Activated effector memory CD4-positive, alpha-beta T cell treated with Interleukin-2 at 50 U/mL for 16 hours (primary cell): Measurements from ENCODE around the gene SMC3.
"Not testable (repeated sequence)": the region's sequence is repeated elsewhere in the genome, so short reads cannot be mapped to it uniquely, and the experiment has no call there.

Source experiments
- DNase-seq: peaks from one replicate; pipeline ENCODE4 v3.0.0-alpha.2; 2020

Gene SMC3

GRCh38 chr10:110591760-110592159, 24.3 kb downstream of the SMC3 start:
- DNase-seq, result no peak

DNA sequence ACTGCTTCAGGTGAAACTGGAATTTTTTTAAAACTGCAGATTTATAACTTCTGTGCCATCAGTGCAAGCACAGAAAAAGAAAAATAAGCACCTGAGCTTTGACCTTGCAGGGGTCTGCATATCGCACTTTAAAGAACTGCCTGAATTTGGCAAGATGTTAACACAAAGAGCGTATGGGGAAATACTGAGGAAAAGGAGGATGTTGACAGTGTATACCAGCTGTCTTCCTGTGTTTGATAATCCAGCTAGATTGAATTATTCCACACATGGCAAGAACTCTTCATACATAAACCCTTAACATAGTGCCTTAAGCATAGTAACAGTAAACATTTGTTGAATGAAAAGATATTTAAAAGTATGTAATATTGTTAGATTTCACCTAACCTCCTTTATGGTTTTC, 30.0 kb downstream of the SMC3 start:
- no peak for DNase-seq

DNA sequence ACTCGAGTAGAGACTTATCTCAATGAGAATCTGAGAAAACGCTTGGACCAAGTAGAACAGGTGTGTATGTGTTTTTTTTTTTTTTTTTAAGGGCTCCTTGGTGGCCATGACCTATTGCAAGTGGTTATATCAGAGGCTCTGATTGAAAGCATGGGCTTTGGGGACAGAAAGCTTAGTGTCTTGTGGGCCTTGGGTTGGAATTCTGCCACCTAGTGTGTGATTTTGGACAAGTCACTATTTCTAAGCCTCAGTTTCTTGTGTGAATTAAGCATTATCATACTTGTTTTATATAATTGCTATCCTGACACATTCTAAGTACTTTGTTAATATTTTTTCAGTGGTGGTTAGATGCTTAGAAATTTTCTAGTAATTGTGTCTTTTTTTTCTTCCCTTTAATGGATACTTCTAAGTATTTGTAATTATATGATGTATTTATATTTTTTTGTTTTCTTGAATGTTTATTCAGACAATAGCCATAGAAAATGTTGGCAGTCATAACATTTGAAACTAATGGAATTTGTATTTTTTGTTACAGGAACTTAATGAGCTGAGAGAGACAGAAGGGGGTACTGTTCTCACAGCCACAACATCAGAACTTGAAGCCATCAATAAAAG, 33.1 kb downstream of the SMC3 start:
- no peak for DNase-seq

DNA sequence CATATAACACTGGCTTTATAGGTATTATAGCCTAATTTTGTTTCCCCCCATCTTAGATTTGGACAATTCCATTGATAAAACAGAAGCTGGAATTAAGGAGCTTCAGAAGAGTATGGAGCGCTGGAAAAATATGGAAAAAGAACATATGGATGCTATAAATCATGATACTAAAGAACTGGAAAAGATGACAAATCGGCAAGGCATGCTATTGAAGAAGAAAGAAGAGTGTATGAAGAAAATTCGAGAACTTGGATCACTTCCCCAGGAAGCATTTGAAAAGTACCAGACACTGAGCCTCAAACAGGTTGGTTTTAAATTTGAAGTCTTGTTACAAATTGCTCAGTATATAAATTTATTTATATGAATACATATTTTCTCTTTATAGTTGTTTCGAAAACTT, 34.1 kb downstream of the SMC3 start:
- no peak for DNase-seq

GRCh38 chr10:110608087-110608486, 40.6 kb downstream of the SMC3 start:
- DNase-seq, result no peak

- no peak for DNase-seq
These were observed 42.1 kb downstream of the SMC3 start for GRCh38 chr10:110609605-110610004.

GRCh38 chr10:110610308-110610774, 42.8 kb downstream of the SMC3 start:
- peak; percentile 13 for DNase-seq

GRCh38 chr10:110610781-110611180, 43.3 kb downstream of the SMC3 start:
- DNase-seq, result not testable (repeated sequence)

- DNase-seq, result no peak
These were observed 44.6 kb downstream of the SMC3 start for GRCh38 chr10:110612087-110612486.

- DNase-seq, result no peak
These were observed 45.1 kb downstream of the SMC3 start for GRCh38 chr10:110612629-110613028.

GRCh38 chr10:110613341-110613995, 46.0 kb downstream of the SMC3 start:
- DNase-seq, result no peak

- DNase-seq, result no peak
These were observed 46.6 kb downstream of the SMC3 start for GRCh38 chr10:110613996-110614495.

GRCh38 chr10:110615057-110615747, 47.7 kb downstream of the SMC3 start:
- DNase-seq, result no peak

- no peak for DNase-seq
These were observed 49.1 kb downstream of the SMC3 start for GRCh38 chr10:110616493-110617033.

- DNase-seq, result no peak
These were observed 50.1 kb downstream of the SMC3 start for GRCh38 chr10:110617425-110618229.

DNA sequence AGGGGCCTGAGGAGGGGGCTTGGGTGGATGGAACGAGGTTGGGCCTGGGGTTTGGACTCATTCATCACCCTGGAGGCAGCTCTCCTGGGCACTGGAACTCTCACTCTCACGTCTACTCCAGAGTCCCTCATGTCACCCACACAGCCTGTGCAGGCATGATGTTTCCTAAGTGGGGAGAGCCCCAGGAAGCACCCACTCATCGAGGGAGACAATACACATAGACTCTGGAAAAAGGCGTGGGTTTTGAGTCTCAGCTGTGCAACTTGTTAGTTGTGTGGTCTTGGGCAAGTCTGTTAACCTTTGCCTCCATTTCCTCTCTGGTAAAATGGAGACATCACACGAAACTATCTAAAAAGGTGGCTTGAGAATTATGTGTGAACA, 50.7 kb downstream of the SMC3 start:
- DNase-seq, result no peak

- DNase-seq, result no peak
These were observed 52.3 kb downstream of the SMC3 start for GRCh38 chr10:110619514-110620397.

DNA sequence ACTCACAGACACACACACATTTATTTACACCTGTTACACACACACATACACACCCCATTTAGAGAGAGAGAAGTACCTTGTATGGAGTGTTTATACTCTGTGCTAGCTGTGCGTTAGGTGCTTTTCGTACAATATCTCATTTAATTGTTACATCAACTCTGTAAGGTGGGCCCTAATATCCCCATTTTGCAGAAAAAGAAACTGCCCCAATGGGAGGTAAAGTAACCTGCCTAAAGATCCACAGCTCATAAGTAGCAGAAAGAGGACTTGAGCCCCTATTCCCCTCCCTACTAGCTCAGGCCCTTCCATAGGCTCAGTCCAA, 52.9 kb downstream of the SMC3 start:
- DNase-seq, result no peak

- not testable (repeated sequence) for DNase-seq
These were observed 55.8 kb downstream of the SMC3 start for GRCh38 chr10:110623316-110623715.

DNA sequence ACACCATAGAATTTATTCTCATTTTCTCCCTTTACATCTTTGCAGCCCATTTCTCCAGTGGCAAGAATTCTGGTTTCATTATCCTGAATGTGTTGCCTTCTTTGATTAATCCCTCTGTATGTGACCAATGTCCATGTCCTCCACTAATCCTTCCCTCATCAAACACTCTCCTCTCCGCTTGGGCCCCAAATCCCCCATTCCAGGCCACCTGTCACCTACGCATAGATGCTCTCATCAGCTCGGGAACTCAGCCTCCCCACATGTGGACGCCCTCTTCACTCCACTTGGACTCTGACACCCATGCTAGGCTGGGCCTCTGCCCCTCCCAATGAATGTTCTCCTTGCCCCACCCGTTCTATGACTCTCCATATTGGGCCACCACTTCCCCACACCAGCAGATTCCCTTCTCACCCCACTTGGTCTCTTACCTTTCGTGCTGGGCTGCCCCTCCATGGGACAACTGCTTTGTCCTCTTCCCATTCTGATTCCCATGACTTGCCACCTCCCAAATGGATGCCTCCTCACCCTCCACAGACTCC, 57.9 kb downstream of the SMC3 start:
- DNase-seq, result no peak
